GM12891 (cell line): ENCODE data around the gene RASA3.
"Not testable (repeated sequence)": the region's sequence is repeated elsewhere in the genome, so short reads cannot be mapped to it uniquely, and the experiment has no call there.

ENCODE experiments used
- DNase-seq: peaks from one replicate; pipeline ENCODE4 v3.0.0; 2011; ENCODE audit warnings: low spot score; ENCODE audit not compliant: insufficient read length
- FAIRE-seq: peaks from 2 replicates; lab custom pipeline; 2011; peaks lifted over from hg19 to GRCh38; lab: Jason Lieb, UNC
- PAX5 ChIP-seq: IDR thresholded peaks from 2 replicates; pipeline ENCODE4 v1.6.1; 2011; ENCODE audit warnings: low read length, moderate library complexity, mild to moderate bottlenecking; ENCODE audit not compliant: insufficient read depth, severe bottlenecking
- POLR2A ChIP-seq: IDR thresholded peaks from 2 replicates; pipeline ENCODE4 v1.6.1; 2011; ENCODE audit warnings: low read depth, low read length, control low read depth
- POLR2AphosphoS5 ChIP-seq: IDR thresholded peaks from 2 replicates; pipeline ENCODE4 v1.6.1; 2011; ENCODE audit warnings: low read depth, low read length, control low read depth
- POU2F2 ChIP-seq: IDR thresholded peaks from 2 replicates; pipeline ENCODE4 v1.6.1; 2011; ENCODE audit warnings: low read depth, mild to moderate bottlenecking, control low read depth, low read length, moderate library complexity
- SPI1 ChIP-seq: IDR thresholded peaks from 2 replicates; pipeline ENCODE4 v1.6.1; 2011; ENCODE audit warnings: low read depth, low read length, control low read depth
- TAF1 ChIP-seq: IDR thresholded peaks from 2 replicates; pipeline ENCODE4 v1.6.1; 2011; ENCODE audit warnings: low read depth, low read length, control low read depth

Gene RASA3

GRCh38 chr13:113996081-113996911 is 136.1 kb downstream of the RASA3 start:
- no peak for FAIRE-seq
- DNase-seq, result no peak
- TF ChIP-seq POLR2A (no peak), SPI1 (no peak), POU2F2 (no peak), POLR2AphosphoS5 (no peak), PAX5 (no peak), TAF1 (no peak)

DNA sequence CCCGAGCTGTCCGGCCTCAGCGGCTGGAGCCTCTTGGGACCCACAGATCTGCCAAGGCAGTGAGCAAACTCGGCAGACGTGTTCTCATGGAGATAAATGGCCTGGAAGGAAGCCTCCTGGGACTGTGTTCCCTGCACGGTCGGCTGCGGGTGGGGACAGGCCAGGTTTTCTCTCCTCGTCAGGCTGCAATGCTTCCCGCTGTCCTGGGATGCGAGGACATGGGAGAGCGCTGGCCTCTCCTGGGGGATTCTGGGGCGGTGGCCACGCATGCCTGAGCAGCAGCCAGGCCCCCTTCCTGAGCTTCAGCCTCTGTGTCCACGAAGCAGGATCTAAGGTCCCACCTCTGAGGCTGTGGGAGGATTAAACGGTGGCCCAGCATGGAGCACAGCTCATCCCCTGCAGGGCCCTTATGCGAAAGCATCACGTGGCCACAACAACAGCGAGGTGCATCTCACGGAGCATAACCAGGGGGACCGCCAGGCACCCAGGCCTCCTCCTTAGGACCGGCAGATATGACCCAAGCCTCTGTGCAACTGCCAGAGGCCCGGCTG is 137.3 kb downstream of the RASA3 start:
- no peak for TF ChIP-seq POLR2AphosphoS5
- no peak for TF ChIP-seq PAX5
- TF ChIP-seq SPI1, result no peak
- no peak for TF ChIP-seq POLR2A
- TF ChIP-seq POU2F2, result no peak
- TF ChIP-seq TAF1, result no peak
- FAIRE-seq, result no peak
- DNase-seq, result no peak

GRCh38 chr13:113992276-113993005 is 140.0 kb downstream of the RASA3 start:
- FAIRE-seq (no peak), DNase-seq (no peak)
- TF ChIP-seq POLR2A (no peak), SPI1 (no peak), PAX5 (no peak), POLR2AphosphoS5 (no peak), TAF1 (no peak), POU2F2 (no peak)

DNA sequence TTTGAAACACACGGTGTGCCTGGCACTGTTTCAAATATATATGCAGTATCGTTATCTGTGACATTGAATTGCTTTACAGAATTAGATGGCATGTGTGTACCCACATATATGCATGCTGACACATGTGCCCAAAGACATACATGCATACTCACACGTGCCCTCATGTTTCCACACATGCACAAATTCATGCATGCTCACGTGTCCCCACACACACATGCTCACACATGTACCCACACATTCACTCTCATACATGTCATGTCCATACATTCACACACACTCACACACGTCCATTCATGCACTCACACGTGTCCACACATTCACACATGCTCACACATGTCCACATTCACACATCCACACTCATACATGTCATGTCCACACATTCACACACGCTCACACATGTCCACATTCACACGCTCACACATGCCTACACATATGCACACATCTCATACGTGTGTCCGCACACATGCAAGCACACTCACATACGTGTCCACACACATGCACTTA is 140.7 kb downstream of the RASA3 start:
- DNase-seq, result no peak
- FAIRE-seq, result peak; percentile 77
- no peak for TF ChIP-seq POLR2AphosphoS5
- no peak for TF ChIP-seq POU2F2
- no peak for TF ChIP-seq SPI1

DNA sequence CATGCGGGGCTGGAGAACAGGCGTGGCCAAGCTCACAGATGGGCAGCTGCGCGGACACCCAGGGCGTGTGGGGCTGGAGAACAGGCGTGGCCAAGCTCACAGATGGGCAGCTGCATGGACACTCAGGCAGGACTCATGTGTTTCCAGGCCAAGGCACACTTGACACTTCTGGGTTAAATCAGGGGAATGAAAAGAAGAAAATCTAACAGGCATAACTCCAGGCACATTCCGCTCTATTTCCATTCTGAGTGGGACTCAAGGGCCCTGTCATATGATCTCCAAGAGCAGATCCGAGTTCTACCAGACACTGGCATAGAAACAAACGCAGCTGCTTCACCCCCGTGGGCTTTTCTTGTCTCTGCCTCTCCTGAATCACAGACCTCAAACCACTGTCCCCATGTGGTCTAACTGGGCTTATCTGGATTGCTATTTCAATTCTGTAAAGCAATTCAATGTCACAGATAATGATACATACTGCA is 141.2 kb downstream of the RASA3 start:
- FAIRE-seq (peak; percentile 20), DNase-seq (no peak)
- no peak for TF ChIP-seq POLR2AphosphoS5
- no peak for TF ChIP-seq TAF1
- no peak for TF ChIP-seq POU2F2
- TF ChIP-seq PAX5, result no peak
- no peak for TF ChIP-seq SPI1
- no peak for TF ChIP-seq POLR2A

DNA sequence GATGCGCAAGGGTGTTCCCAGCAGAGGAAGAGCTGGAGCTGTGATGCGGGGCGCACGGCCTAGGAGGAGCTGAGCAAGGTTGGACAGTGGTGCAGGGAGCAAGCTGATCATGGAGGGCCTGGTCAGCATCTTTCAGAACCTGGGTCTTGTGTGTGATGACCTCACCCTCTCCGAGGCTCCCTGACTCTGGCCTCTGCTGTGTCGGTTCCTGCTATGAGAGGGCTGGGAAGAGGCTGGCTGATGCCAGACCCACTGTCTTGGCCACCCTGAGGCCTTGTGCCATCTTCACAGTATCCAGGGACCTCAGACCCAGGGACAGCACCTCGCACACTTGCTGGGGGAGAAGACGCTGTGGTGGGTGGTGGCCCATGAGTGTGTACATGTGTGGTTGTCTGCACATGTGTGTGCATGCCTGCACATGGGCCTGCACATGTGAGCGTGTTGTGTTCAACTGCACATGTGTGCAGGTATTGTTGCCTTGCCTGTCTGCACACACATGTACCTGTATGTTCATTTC is 142.0 kb downstream of the RASA3 start:
- DNase-seq (no peak), FAIRE-seq (peak; percentile 5)
- TF ChIP-seq POU2F2 (no peak), TAF1 (no peak), POLR2AphosphoS5 (no peak), SPI1 (no peak), POLR2A (no peak), PAX5 (no peak)

DNA sequence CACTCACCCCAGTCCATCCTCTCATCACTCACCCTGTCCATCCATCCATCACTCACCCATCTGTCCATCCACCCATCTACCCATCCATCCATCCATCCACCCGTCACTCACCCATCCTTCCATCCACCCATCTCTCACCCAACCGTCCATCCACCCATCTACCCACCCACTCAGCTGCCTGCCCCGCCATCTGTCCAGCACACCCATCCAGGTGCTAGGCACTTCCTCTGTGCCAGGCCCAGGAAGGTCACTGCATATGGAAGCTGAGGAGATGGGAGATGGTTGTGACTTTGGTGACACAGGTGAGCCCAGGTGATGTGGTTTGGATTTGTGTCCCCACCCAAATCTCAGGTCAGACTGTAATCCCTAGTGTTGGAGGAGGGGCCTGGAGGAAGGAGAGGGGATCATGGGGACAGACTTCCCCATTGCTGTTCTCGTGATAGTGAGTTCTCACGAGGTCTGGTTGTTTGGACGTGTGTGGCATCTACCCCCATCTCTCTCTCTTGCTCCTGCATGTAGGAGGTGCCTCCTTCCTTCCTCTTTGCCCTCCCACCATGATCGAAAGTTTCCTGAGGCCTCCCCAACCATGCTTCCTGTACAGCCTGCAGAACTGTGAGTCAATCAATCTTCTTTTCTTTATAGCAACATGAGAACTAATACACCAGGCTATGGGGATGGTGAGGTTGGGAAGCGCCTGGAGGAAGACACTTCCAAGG is 142.7 kb downstream of the RASA3 start:
- FAIRE-seq (peak; percentile 26), DNase-seq (no peak)
- TF ChIP-seq POU2F2 (no peak), SPI1 (no peak), POLR2A (no peak), POLR2AphosphoS5 (no peak), TAF1 (no peak), PAX5 (no peak)

- DNase-seq, FAIRE-seq: not testable (repeated sequence)
These were observed 143.6 kb downstream of the RASA3 start for GRCh38 chr13:113988859-113989258.

DNA sequence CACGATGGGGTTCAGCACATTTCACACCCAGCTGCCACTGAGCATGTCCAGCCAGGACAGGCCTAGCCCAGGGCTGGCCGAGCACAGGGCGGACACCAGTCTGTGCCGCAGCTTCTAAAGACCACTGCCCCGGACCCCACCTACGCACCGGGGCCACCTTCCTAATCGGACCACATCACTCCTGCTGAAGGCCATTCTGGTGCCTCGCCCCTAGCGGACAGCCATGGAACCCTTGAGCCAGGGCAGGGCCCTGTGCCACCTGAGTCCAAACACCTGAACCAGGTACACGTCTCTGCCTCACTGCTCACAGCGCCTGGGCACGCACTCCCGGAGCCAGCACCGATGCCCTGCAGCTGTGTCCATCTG is 150.1 kb downstream of the RASA3 start:
- DNase-seq (no peak), FAIRE-seq (no peak)
- no peak for TF ChIP-seq SPI1
- no peak for TF ChIP-seq POU2F2
- TF ChIP-seq POLR2AphosphoS5, result no peak
- TF ChIP-seq POLR2A, result no peak
- TF ChIP-seq PAX5, result no peak
- no peak for TF ChIP-seq TAF1
